Stimulated activated CD4-positive, alpha-beta T cell treated with anti-CD3 and anti-CD28 coated beads, Interleukin-2, amount 100 ng/mL, for 24 hours (primary cell): ENCODE data around the gene SRGAP3.

Experiments
- DNase-seq, 2 donors: peaks; one replicate each; pipeline ENCODE4 v3.0.0-alpha.2; 2020

The SRGAP3 gene

DNA sequence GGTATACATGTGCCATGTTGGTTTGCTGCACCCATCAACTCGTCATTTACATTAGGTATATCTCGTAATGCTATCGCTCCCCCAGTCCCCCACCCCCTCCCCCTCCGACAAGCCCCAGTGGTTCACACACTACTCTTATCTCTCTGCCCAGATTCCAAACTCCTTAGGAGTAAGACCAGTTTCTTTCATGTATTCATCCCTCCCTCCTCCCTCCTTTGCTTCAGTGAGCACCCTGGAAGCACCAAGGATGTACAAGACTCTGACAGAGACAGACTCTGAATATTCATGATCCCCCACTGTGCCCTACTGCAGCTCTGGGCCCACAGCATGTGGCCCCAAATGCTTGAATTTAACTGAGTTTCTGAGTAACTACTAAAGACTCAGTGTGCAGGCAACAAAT lies 172.4 kb downstream of the SRGAP3 start:
- no peak for DNase-seq

DNA sequence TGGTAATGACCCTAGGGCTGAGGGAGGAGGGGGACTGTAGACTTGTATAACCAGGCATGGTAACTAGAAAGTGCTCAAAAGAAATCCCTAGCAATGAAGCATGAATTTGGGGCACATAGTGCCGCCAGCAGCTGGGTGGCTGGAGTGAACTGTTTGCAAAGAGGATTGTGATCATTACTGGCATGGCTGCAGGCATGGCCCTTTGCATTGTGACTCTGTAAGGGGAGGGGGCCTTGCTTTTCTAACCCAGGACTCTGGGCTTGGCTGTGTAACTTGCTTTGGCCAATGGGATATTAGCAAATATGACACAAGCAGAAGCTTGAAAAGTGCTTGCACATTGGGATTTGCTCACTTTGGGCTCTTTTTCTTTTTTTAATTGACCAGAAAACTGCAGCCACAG lies 173.7 kb downstream of the SRGAP3 start:
- no peak for DNase-seq

DNA sequence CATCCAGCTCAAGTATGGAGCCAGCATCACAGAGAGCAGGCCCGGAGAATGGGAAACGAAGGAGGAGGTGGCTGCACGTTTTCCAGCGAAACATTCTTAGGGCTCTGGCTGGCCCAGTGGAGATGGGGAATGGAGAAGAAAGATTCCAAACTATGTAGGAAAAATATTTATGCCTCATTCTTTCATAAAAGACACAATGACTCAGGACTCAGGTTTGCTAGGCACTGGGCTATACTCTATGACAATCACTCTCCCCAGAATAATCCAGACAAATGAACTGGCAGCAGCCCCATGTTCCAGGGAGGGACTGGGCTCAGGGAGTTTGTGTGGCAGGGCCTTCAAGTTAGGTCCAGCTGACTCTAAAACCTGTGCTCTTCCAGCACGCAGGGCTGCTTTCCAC lies 175.4 kb downstream of the SRGAP3 start:
- DNase-seq, result no peak

- no peak for DNase-seq
These were observed 176.8 kb downstream of the SRGAP3 start for GRCh38 chr3:9072667-9073009.

GRCh38 chr3:9071936-9072666 lies 177.3 kb downstream of the SRGAP3 start:
- no peak for DNase-seq

DNA sequence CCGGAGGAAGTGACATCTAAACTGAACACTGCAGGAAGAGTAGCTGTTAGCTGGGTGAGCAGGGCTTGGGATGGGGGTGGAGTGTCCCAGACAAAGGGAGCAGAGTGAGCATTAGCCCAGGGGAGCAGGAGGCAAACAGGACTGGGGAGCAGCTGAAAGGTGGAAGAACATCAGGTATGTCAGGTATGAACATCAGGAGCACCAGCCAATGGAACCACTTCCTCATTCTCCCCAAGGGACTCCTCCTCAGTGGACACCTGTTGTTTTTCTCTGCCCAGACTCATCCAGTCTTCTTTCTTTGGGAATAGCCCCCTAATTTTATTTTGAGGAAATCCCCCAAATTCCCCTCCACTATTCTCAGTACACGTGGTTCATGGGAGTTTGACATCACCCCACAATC lies 178.5 kb downstream of the SRGAP3 start:
- no peak for DNase-seq

DNA sequence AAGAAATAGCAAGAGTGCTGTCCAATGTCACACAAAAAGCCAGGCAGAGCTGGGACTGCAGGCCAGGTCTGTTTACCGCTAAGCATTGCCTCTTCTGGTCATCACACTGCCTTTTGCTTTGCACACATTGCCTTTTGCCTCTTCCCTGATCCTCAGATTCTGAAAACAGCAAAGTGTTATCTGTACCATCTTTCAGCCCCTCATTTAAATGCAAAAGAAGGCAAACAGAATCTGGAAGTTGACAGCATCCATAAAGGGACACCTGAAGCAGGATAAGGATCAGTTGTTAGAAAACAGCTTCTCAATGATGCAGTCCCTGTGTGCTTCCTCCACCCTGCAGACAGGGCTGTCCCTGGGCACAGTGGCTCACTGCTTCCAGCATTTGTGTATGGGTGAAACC lies 179.5 kb downstream of the SRGAP3 start:
- no peak for DNase-seq

GRCh38 chr3:9068051-9068450 lies 181.4 kb downstream of the SRGAP3 start:
- DNase-seq, result no peak

DNA sequence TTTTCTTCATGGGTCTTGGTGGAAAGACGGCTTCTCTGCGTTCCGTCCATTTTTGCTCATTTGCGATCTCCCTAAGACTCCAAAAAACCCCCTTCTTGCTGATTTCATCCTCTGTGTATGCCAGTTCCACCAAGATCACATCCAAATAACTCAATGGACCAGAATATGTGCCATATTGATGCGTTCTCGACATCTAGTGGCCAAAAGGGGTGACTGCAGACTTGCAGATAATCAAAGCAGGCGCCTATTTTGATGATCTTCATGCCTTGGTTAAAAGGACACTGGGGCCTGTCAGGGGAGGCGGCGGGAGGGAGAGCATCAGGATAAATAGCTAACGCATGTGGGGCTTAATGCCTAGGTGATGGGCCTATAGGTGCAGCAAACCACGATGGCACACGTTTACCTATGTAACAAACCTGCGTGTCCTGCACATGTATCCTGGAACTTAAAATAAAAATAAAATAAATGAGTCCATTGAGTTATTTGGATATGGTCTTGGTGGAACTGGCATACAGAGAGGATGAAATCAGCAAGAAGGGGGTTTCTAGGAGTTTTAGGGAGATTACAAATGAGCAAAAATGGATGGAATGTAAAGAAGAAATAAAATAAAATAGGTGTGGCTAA lies 182.0 kb downstream of the SRGAP3 start:
- DNase-seq, result peak in 1 of 2 donors; percentile 24

DNA sequence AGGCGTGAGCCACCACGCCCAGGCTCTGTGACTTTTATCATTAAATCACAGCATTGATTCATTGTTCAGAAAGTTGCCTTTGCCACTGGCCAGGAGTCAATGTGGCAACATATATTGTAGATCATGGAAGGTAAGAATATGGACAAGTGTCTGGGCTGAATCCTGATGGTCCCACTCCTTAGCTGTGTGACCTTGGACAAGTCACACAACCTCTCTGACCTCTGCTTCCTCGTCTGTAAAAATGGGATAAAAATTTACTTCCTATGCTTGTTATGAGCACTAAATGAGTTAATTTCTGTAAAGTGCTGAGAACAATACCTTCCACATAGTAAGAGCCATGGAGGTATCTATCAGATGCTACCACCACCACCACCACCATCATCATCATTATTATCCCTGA lies 182.7 kb downstream of the SRGAP3 start:
- DNase-seq, result no peak

DNA sequence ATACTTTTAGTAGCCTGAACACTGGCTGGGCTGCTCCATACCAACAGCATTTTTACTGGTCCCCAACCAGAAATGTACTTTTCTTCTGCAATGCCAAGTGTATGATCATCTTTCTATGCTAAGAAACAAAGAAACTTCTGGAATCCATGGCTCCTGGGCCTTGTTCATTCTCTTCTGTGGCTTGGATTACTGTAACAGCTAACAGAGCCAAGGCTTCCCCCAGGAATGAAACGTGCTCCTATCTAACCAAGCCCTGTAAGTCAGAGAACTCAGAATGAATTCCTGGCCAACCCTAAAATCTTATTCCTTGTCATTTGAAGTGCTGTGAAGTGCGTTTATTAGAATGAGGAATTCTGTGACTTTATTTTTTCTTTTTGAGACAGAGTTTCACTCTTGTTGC lies 183.3 kb downstream of the SRGAP3 start:
- no peak for DNase-seq

GRCh38 chr3:9064850-9065249 lies 184.6 kb downstream of the SRGAP3 start:
- DNase-seq, result no peak

- no peak for DNase-seq
These were observed 185.2 kb downstream of the SRGAP3 start for GRCh38 chr3:9064251-9064650.

DNA sequence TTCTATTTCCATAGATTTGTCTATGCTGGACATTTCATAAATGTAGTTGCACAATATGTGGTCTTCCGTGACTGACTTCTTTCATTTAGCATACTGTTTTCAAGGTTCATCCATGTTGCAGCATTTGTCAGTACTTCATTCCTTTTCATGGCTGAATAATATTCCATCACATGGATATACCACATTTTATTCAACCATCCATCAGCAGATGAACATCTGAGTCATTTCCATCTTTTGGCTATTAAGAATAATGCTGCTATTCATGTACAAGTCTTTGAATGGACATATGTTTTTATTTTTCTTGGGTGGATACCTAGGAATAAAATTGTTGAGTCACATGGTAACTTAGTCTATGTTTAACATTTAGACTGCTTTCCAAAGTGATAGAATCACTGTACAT lies 186.9 kb downstream of the SRGAP3 start:
- DNase-seq, result no peak

DNA sequence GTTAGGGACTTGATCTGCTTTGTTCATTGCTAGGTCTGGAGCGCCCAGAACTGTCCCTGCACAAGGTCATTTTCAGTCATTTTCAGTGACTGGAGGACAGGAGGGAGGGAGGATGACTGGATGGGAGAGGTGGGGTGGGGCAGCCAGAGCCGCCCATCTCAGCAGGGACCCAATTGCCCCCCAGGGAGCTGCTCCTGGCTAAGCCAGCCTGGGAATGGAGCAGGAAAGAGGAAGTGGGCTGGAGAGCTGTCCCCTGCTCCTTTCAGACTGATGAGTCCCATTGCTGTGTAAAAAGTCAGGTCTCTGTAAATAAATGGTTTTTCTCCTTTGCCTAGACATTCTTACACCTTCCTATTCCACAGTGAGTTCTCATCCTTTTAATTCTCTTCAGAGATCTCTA lies 187.8 kb downstream of the SRGAP3 start:
- DNase-seq, result no peak

GRCh38 chr3:9059489-9060400 lies 189.7 kb downstream of the SRGAP3 start:
- no peak for DNase-seq

DNA sequence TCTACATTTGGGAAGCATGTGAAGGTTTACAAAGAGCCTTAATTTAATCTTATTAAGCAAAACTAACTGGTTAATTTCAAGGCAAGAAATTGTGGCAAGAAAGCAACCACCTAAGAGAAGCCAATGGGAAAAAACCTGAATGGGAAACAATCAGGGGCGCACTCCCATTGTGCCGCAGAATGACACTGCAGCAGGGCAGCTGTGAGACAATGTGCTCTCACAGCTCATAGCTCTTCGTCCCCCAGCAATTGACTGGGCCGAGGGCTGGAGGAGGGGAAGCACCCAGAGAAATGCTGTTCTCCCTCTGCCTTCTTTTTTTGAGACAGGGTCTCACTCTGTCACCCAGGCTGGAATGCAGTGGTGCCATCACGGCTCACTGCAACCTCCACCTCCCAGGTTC lies 192.9 kb downstream of the SRGAP3 start:
- no peak for DNase-seq

GRCh38 chr3:9047452-9048346 lies 201.7 kb downstream of the SRGAP3 start:
- no peak for DNase-seq

DNA sequence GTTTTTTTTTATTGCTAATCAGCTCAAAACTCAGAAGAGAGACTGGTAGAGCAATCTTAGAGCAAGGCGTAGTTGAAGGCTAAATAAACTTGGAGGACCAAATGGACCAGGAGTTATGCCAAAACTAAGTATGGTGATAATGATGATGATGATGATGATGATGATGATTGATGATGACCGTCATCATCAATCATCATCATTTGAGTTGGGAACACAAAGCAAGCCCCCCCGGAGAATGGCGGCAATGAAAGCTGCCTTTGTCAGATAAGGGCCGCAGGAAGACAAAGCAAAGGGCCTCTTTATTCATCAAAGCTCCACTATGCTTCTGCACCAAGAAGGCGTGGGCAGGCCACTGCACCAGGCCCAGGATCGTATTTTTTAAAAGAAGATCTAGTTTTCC lies 204.1 kb downstream of the SRGAP3 start:
- no peak for DNase-seq

DNA sequence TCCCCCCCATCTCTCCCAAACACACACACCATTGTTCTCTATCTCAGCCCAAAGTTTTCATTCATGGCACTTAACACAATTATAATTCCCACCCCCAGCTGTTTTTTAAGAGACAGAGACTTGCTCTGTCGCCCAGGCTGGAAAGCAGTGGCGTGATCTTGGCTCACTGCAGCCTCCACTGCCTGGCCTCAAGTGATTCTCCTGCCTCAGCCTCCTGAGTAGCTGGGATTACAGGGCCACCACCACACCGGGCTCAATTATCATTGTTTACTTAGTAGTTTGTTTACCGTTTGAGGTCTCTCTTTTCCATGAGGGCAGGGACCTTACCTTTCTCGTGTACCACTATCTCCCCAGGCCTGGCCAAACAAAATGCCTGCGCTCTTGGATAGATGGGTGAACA lies 206.4 kb downstream of the SRGAP3 start:
- no peak for DNase-seq

GRCh38 chr3:9041626-9042025 lies 207.8 kb downstream of the SRGAP3 start:
- DNase-seq, result no peak

- DNase-seq, result no peak
These were observed 208.4 kb downstream of the SRGAP3 start for GRCh38 chr3:9040996-9041395.

DNA sequence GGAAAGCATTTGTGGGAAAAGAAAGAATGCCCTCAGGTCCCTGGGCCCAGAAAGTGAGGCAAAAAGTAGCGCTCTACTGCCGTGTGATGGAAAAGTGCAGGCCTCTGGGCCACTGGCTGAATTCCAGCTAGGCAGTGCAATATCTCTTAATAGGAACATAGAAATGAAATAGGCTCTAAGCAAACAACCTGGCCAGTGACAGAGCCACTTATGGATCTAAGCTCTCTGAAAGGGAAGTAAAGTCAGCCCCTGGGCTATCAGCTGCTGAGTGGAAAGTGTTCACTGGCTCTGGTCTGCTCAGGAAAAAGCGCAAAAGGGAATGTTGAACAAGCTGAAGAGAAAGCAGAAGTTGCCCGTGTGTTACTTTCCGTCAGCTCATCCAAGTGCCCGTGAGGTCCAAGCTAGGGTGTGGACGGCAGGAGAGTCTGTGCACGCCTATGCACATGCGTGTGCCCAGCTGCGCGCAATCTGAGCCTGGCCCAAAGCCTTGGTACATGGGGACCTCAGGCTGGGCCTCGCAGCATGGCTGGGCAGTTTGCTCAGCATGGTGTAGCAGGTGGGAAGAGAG lies 212.2 kb downstream of the SRGAP3 start:
- DNase-seq, result no peak
